SH-SY5Y (cell line): ENCODE data around the gene ZDHHC19.

Experiments
- GATA2 ChIP-seq: IDR thresholded peaks from 2 replicates; pipeline ENCODE4 v1.6.1; 2011; ENCODE audit warnings: mild to moderate bottlenecking, low read depth, low read length
- GATA3 ChIP-seq: IDR thresholded peaks from 2 replicates; pipeline ENCODE4 v1.6.1; 2011; ENCODE audit warnings: low read depth, mild to moderate bottlenecking, low read length, moderate library complexity

DNA sequence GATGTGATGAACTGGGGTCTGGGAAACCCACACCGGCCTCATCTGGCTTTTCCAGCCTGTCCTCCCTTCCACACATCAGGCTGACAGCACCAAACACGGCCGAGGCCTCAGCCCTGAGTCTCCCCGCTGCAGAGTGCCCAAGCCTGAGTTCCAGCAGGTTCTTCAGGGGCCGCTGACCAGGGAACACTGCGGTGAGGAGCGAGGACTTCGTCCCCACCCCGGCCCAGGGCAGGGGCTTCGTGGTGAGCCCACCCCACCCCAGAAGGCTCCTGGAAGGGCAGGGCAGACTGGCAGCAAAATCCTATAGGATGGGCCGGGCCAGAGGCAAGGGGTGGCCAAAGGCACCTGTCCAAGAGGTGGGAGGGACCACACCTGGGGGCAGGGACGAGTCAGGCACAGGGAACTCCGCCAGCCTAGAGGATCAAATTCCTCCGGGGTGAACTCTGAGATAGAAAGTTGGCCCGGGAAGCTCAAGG is 4.9 kb upstream of the ZDHHC19 start, which contains the start of gene SLC51A:
- TF ChIP-seq GATA3: no peak
- no peak for TF ChIP-seq GATA2
